Kasumi-1 (cell line): ENCODE results near the gene SCTR.
"Not testable (repeated sequence)": the region's sequence is repeated elsewhere in the genome, so short reads cannot be mapped to it uniquely, and the experiment has no call there.

Experiments used
- DNase-seq, 2 experiments: peaks; one replicate each; lab custom pipeline; 2025; lab: John Stamatoyannopoulos, UW

SCTR gene

DNA sequence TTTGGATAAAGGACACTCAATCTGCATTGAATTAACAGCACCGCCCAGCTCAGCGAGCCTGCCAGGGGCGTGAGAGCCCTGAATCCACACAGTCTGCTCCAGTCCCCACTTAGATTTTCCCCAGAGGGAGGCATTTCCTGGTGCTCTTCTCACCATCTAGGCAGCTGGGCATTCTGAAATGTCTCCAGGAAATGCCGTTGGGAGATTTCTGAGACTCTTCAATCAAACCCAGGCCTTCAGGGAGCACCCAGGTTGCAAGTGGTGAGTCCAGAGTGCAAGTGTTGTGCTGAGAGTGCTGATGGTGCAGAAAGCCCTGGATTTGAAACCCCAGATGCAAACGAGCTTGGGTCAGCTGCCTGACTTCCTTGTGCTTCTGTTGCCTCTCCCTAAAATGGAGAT, 116.1 kb downstream of the SCTR start:
- DNase-seq: no peak

DNA sequence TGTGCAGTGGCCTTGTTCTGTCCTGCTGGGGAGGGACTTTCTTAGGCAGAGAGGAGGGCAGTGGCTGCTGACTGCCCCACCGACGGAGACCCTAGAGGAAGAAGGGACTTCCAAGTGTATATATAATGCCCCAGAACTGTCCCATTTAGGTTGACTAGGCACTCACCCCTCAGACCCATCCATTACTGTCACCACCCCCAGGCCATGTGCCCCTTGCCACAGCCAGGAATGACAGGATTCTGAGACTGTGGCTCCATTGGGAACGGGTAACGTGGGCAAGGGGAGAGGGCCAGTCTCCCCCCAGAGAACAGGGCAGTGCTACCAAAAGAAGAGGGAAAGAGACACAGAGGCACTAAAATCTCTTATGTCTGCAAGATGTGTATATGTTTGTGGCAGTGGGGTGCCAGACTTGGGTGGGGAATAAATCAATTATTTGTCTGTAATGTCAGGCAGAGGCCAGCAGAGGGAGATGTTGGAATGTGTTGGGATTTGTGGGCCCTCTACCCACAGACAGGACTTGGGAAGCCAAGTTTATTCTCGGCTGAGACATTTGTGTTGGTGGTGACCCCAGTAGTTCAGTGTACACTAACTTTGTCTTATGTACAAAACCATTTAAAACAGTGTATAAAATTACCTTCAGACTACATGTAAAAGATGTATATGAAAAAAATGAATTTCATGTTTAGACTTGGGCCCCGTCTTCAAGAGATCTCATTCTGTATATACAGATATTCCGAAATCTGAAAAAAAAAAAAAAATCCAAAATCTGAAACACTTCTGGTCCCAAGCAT, 116.7 kb downstream of the SCTR start:
- DNase-seq: peak; percentile 57 to 64

DNA sequence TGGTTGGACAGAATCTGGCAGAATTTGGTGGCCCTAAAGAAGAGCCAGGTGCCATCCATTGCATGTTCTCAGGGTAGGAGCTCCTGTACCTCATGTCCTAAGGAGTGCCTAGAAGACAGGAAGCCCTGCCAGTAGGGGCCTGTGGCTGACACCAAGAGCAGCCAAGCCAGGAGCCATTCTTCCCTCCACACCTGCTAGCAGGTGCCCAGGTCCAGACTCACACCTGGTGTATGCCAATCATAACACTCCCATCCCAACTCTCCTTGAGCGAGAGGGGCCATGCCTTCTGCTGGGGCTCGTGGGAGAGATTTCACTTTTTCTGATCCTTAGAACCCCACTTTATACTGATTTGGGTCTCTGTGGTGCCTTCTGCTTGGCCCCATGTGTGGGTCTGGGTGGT, 119.1 kb downstream of the SCTR start:
- no peak for DNase-seq

DNA sequence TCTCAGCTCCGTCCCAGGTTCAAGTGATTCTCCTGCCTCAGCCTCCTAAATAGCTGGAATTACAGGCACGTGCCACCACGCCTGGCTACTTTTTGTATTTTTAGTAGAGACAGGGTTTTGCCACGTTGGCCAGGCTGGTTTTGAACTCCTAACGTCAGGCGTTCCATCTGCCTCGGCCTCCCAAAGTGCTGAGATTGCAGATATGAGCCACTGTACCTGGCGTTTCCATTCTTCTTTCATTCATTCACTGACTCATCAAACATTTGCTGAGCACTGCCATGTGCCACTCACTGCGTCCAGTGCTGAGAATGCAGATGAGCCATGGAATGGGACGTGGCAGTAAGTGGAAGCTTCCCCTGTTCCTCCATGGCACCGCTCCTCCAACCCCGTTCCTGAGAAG, 120.7 kb downstream of the SCTR start:
- not testable (repeated sequence) for DNase-seq

- no peak for DNase-seq
Observed at GRCh38 chr2:119402645-119403560, 121.4 kb downstream of the SCTR start.

- no peak for DNase-seq
Observed at GRCh38 chr2:119402106-119402505, 122.2 kb downstream of the SCTR start.

DNA sequence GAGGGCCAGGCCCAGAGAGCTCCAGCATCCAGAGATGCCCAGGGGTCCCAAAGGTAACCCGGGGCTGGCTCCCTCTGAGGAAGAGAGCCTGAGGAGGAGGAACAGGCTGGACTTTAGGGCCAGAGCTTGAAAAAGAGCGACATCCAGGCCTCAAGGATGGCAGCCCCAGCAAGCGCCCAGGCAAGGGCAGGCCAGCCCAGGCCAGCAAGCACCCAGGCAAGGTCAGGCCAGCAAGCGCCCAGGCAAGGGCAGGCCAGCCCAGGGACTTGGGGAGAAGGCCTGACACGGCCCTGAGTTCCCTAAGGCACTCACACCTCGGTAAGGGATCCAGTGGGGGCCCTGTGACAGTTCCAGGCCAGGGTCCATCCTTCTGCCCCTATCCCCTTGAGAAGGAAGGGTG, 127.1 kb downstream of the SCTR start:
- no peak for DNase-seq

GRCh38 chr2:119393971-119394748, 130.1 kb downstream of the SCTR start:
- peak in 1 of 2 experiments; percentile 25 for DNase-seq
